Myometrial cell (primary cell): ENCODE data around the gene BAZ1B. TPM values are rescaled to one million over a fixed set of nuclear protein-coding genes. Genes with fewer than 3 reads are reported as not detected.

Experiments used
- total RNA-seq: library from RNA; depleted of rRNA; stranded (reverse); fragments of >200 nt; gene quantifications from 2 replicates; pipeline ENCODE4 v1.2.3, GENCODE V29; 2015

The BAZ1B gene, protein sequence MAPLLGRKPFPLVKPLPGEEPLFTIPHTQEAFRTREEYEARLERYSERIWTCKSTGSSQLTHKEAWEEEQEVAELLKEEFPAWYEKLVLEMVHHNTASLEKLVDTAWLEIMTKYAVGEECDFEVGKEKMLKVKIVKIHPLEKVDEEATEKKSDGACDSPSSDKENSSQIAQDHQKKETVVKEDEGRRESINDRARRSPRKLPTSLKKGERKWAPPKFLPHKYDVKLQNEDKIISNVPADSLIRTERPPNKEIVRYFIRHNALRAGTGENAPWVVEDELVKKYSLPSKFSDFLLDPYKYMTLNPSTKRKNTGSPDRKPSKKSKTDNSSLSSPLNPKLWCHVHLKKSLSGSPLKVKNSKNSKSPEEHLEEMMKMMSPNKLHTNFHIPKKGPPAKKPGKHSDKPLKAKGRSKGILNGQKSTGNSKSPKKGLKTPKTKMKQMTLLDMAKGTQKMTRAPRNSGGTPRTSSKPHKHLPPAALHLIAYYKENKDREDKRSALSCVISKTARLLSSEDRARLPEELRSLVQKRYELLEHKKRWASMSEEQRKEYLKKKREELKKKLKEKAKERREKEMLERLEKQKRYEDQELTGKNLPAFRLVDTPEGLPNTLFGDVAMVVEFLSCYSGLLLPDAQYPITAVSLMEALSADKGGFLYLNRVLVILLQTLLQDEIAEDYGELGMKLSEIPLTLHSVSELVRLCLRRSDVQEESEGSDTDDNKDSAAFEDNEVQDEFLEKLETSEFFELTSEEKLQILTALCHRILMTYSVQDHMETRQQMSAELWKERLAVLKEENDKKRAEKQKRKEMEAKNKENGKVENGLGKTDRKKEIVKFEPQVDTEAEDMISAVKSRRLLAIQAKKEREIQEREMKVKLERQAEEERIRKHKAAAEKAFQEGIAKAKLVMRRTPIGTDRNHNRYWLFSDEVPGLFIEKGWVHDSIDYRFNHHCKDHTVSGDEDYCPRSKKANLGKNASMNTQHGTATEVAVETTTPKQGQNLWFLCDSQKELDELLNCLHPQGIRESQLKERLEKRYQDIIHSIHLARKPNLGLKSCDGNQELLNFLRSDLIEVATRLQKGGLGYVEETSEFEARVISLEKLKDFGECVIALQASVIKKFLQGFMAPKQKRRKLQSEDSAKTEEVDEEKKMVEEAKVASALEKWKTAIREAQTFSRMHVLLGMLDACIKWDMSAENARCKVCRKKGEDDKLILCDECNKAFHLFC (N-terminal part only)
- 21.6 and 33.7 TPM in 2 replicates for total RNA-seq

DNA sequence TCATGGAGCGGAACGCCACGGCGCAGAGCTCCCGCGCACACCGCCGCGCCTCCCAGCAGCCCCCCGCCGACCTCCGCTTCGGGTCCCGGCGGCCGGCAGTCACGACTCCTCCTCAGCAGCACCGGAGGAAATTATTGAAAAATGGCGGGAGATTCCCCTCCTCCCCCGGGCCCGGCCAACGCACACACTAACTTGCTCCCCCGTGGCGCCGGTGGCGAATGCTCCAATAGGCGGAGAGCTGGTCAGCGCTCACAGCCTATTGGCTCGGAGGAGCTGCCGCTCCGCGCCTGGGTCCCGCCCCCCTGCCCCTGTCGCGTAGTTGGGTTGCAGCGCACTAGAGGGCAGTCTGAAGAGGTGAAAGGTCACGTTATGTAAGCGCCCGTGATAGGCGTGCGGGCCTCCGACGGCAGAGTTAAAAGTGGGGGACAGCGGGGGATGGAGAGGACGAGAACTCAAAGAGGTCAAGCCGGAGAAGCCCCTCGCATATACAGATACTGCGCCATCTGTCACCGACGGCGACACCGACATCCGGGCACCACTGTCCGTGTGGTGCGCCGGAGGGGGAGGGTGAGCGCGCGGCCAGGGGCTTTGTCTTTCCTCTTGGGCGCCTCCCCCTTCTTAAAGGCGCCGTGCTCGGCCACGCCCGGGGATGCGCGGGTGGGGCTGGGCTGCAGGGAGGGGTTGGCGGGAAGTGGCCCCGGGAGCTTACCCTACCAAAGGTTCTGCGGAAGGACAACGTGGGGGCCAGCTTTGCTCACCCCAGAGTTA lies at the start of gene BAZ1B:
Gene BAZ1B (minus strand): TSS at position 189 of the 768 bp plus-strand sequence. CDS start 360 bp downstream, outside the sequence.

DNA sequence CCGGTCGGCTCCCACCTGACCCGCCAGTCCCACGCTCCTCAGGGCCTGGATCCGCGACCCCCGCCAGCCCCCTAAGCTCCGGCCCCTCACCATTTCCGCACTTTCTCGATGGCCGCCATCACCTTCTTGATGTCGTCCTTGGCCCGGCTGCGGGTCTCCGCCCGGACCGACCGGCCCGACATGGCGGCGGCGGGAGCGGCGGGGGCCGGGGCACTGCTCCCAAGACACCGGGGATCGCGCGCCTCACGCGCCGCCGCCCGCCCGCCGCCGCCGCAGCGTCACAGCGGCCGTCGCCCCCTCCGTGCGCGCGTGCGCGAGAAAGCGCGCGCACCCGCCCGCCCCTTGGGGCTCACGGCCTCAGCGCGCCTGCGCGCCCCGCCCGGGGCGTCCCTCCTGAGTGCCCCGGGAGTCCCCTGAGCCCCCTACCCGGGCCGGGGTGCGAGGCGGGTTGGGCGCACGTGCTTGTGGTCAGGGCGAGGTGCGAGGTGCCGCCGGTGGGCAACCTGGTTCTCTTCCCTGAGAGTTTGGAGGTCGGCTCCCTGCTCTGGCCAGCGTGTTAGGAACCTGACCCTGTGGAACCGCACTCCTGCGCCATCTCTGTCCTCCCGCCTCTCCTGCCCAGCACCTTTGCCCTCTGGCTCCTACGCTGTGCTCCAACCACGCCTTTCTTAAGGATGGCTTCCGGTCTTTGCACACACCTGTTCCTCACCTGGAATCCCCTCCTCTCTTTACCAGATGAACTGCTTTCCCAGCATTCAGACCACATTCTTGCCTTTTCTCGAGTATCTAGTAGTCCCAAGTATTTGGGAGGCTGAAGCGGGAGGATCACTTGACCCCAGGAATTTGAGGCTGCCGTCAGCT lies 35.5 kb upstream of the BAZ1B start, which contains the start of gene BCL7B:
Gene BCL7B (minus strand): TSS at position 294 of the 861 bp plus-strand sequence. CDS start 112 bp downstream, at position 182.

Other genes starting within 250 kb of the BAZ1B start
- 23.1 and 25.0 TPM in 2 replicates for gene NSUN5, start 213.5 kb downstream of the BAZ1B start, total RNA-seq
- gene TRIM50, start 194.2 kb downstream of the BAZ1B start, total RNA-seq, result not detected in 2 replicates
- gene FKBP6, start 194.1 kb downstream of the BAZ1B start, total RNA-seq, result not detected in 2 replicates
- 0.53 and 1.2 TPM in 2 replicates for gene FZD9, start 88.5 kb downstream of the BAZ1B start, total RNA-seq
- gene BCL7B, start 35.4 kb upstream of the BAZ1B start, total RNA-seq, result 56.7 and 79.0 TPM in 2 replicates
- gene TBL2, start 56.3 kb upstream of the BAZ1B start, total RNA-seq, result 82.7 and 110 TPM in 2 replicates
- not detected in 2 replicates for gene MLXIPL, start 102.2 kb upstream of the BAZ1B start, total RNA-seq
- gene VPS37D, start 145.5 kb upstream of the BAZ1B start, total RNA-seq, result 3.7 and 5.2 TPM in 2 replicates
- 7.2 and 8.2 TPM in 2 replicates for gene DNAJC30, start 161.2 kb upstream of the BAZ1B start, total RNA-seq
- 99.5 and 104 TPM in 2 replicates for gene BUD23, start 161.3 kb upstream of the BAZ1B start, total RNA-seq
- 3.7 and 8.4 TPM in 2 replicates for gene STX1A, start 197.4 kb upstream of the BAZ1B start, total RNA-seq
- gene ABHD11, start 216.5 kb upstream of the BAZ1B start, total RNA-seq, result 27.6 and 33.4 TPM in 2 replicates
- not detected in 2 replicates for gene CLDN3, start 248.0 kb upstream of the BAZ1B start, total RNA-seq